Cardiac fibroblast (primary cell): ENCODE data around the gene ANKS1B.

Experiments used
- DNase-seq, 2 donors: peaks; one replicate each; pipeline versions ENCODE4 v3.0.0 to v3.0.0-alpha.2; 2010; ENCODE audit warnings: low read depth in 2 of 2
- H3K4me3 ChIP-seq, 2 donors: replicated peaks in 1 of 2; 1 replicate in 1 of 2; 2 replicates in 1 of 2; pipeline ENCODE4 v1.5.1; 2011; ENCODE audit warnings: low read depth in 2 of 2, low read length in 2 of 2, mild to moderate bottlenecking in 2 of 2, moderate library complexity in 1 of 2
- TF ChIP-seq, protein P1 (sequence below): IDR thresholded peaks from one replicate; pipeline ENCODE4 v1.5.1; 2011; ENCODE audit warnings: low read depth, mild to moderate bottlenecking, low read length, inconsistent platforms

The ANKS1B gene

DNA sequence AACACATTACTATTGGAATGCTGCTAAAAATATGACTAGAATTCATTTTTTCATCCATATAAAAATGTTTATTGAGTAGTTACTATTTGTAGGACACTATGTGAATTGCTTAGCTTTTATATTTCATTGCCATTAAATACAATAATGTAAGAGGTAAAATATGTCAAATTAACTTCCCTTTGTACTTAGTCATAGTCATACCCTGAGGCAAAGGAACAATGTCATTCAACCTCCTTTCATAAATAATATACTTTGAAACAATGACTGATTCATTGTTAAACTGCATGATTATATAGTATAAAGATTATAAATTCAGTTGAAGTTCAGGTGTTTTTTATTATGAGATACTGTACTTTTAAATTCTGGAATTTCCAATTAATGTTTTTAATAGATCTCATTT, 232.0 kb downstream of the ANKS1B start:
- TF ChIP-seq, protein P1, sequence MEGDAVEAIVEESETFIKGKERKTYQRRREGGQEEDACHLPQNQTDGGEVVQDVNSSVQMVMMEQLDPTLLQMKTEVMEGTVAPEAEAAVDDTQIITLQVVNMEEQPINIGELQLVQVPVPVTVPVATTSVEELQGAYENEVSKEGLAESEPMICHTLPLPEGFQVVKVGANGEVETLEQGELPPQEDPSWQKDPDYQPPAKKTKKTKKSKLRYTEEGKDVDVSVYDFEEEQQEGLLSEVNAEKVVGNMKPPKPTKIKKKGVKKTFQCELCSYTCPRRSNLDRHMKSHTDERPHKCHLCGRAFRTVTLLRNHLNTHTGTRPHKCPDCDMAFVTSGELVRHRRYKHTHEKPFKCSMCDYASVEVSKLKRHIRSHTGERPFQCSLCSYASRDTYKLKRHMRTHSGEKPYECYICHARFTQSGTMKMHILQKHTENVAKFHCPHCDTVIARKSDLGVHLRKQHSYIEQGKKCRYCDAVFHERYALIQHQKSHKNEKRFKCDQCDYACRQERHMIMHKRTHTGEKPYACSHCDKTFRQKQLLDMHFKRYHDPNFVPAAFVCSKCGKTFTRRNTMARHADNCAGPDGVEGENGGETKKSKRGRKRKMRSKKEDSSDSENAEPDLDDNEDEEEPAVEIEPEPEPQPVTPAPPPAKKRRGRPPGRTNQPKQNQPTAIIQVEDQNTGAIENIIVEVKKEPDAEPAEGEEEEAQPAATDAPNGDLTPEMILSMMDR = no peak
- peak in 1 of 2 donors; percentile 4 for DNase-seq
- no peak overlapping the region for H3K4me3 ChIP-seq

DNA sequence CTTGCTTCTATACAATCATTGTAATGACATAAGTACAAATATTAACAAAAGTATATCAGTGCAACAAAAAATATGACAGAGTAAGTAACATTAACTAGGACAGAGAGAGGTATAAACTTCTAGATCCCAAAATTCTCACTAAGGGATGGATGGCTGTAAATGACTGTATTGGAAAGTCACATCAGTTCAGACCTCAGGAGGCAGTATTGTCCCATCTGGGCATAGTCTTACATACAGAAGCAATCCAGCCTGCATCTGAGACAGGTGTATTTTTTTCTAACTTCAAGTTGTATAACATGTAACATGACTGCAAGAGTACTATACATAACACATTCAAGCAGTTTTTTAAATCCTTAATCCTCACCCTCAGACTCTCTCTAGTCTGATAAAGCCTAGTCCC, 238.2 kb downstream of the ANKS1B start:
- TF ChIP-seq, protein P1 = no peak
- H3K4me3 ChIP-seq = no peak overlapping the region
- DNase-seq = no peak

DNA sequence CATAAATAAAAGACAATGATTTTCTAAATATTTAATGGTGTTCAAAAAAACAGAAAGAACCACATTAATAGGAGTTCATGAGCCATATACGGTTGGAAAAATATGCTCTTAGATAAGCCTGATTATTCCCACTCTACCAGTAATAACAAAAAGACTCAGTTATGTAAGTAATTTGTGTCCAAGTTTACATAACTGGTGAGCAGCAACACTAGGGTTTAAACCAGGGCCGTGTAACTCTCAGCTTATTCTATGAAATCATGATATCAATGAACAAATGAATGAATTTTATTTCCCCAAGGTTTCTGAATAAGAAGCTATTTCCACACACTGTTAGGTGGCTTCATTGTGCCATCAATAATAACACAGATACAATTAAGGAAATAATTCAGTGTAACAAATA, 238.8 kb downstream of the ANKS1B start:
- TF ChIP-seq, protein P1 = no peak
- no peak overlapping the region for H3K4me3 ChIP-seq
- DNase-seq = no peak

DNA sequence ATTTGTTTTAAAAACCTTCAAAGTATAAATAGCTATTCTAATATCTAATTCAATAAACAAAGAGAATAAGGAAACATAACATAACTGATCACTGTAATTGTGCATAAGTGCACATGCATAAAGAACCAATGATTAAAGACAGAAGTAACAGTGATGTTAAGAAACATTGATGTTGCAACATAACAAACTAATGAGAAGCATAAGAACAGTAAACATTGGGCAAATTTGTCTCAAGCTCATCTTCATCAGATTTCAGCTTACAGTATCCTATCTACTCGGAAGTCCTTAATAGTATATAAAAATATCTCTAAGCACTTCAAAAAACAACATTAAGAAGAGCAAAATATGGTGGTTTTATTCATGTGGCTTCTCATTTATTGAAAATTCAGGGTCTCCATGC, 239.6 kb downstream of the ANKS1B start:
- H3K4me3 ChIP-seq = no peak overlapping the region
- TF ChIP-seq, protein P1 = no peak
- DNase-seq = no peak

DNA sequence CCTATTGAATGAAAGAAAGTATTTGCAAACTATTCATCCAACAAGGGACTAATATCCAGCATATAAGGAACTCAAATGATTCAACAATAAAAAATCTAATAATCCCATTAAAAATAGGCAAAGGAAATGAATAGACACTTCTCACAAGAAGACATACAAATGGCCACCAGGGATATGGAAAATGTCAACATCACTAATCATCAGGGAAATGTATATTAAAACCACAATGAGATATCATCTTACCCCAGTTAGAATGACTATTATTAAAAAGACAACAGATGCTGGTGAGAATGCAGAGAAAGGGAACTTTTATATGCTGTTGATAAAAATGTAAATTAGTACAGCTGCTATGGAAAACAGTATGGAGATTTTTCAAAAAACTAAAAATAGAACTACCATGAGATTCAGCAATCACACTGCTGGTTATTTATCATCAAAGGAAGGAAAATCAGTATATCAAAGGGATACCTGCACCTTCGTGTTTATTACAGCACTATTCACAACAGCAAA, 247.9 kb downstream of the ANKS1B start:
- DNase-seq = no peak
- TF ChIP-seq, protein P1 = no peak
- no peak overlapping the region for H3K4me3 ChIP-seq

DNA sequence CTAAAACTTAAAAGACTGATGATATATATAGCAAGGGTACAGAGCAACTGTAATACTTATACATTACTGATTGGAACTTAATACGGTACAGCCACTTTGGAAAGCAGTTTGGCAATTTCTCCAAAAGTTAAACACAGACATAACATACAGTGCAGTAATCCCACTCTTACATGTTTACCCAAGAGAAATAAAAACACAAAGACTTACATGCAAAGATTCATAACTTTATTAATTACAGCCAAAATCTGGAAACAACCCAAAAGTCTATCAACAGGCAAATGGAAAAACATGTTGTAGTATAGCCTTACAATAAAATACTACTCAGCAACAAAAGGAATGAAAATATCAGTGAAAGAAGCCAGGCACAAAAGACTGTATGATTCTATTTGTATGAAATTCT, 252.6 kb downstream of the ANKS1B start:
- H3K4me3 ChIP-seq = no peak overlapping the region
- DNase-seq = no peak
- TF ChIP-seq, protein P1 = no peak
